ENCODE measurements around the gene ALLC. TPM values are rescaled to one million over a fixed set of nuclear protein-coding genes. Genes with fewer than 3 reads are reported as not detected.

Gene ALLC
- total RNA-seq, 1 experiment from 2014 or later = not detected

DNA sequence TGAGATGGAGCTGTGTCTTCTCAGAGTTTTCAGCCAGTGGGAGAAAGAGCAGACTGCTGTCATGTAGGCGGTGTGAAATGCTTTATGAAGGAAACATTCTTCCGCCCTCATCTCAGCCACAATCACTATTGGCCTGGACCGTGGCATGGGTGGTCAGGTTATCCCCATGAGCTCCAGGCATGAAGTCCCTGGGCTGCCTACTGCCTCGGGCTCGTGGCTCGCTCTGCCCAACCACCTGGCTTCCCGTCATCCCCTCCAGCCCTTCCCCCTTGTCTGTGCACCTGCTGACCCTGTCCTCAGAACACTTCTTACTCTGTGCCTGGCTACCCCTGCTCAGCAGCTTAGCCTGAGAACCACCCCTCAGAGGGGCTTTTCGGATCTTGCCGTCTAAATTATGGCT lies 47.6 kb upstream of the ALLC start:
- no peaks in the 10 kb centered on the region for H3K27me3 ChIP-seq (replicated peaks; ENCODE audit: control insufficient read depth, insufficient read depth, low read length)
- no TSS peak for BruUV-seq (replicated peaks)
- H3K4me1 ChIP-seq = no peaks in the 10 kb centered on the region
- Mint-ChIP-seq H3K9me3 (ENCODE audit: unreplicated experiment) (no peaks in the 10 kb centered on the region), H3K36me3 (ENCODE audit: insufficient read depth, unreplicated experiment) (no peaks in the 10 kb centered on the region), H3K27ac (ENCODE audit: unreplicated experiment) (no peak overlapping the region), H3K27me3 (ENCODE audit: insufficient read depth, unreplicated experiment) (no peaks in the 10 kb centered on the region), H3K4me3 (ENCODE audit: unreplicated experiment) (no peak overlapping the region), H3K4me1 (ENCODE audit: low read depth, unreplicated experiment) (no peaks in the 10 kb centered on the region)
- ChIA-PET CTCF (no interaction called here), POLR2A (interaction anchor here (0.7 kb wide), 1 partner anchor 94 kb away, joined by 3 read pairs; no protein-coding TSS in a partner anchor)
- H3K9me3 ChIP-seq = peaks cover 3% of the 10 kb centered on the region; the same call in 1 of the 2 replicates
- TF ChIP-seq, protein P1, sequence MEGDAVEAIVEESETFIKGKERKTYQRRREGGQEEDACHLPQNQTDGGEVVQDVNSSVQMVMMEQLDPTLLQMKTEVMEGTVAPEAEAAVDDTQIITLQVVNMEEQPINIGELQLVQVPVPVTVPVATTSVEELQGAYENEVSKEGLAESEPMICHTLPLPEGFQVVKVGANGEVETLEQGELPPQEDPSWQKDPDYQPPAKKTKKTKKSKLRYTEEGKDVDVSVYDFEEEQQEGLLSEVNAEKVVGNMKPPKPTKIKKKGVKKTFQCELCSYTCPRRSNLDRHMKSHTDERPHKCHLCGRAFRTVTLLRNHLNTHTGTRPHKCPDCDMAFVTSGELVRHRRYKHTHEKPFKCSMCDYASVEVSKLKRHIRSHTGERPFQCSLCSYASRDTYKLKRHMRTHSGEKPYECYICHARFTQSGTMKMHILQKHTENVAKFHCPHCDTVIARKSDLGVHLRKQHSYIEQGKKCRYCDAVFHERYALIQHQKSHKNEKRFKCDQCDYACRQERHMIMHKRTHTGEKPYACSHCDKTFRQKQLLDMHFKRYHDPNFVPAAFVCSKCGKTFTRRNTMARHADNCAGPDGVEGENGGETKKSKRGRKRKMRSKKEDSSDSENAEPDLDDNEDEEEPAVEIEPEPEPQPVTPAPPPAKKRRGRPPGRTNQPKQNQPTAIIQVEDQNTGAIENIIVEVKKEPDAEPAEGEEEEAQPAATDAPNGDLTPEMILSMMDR (IDR thresholded peaks at IDR 0.05; ENCODE audit: insufficient read depth in 1 of 2, low read depth in 1 of 2, low read length in 1 of 2, severe bottlenecking in 1 of 2, unreplicated experiment in 1 of 2) = no peak
- H3K4me3 ChIP-seq (ENCODE audit: low read depth, low read length) = no peak overlapping the region
- intact Hi-C loops (cut with micrococcal nuclease; ENCODE audit: unreplicated experiment) = no loop called here
- H3K36me3 ChIP-seq (ENCODE audit: control insufficient read depth, insufficient read depth, low read length) = no peaks in the 10 kb centered on the region; the same call in 1 of the 2 replicates
- no peak for DNase-seq

DNA sequence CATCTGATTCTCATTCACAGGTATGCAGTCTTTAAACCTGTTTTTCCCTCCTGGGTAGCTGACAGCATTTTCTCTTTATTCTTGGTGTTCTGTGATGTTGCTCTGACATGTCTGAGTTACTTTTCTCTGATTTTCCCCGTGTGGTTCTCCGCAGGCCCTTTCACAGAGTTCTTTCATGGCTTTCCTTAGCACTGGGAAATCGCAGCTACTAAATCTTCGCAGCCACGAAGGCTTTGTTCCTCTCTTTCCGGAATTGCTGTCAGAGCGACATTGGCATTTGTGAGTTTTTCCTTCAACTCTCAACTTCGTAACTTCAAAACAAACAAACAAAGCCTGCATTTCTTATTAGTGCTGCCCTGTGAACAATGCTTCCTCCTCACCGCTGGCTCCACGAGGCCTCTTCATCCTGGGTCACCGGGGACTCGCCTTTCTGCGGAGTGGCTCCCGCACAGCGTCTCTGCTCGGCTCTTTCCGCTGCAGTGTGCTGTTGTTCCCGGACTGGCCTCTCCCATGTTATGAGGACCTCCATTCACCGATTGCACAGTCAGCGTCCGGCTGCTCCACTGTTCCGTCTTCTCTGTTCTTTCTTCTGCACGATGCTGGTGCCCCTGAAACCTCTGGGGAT lies 47.0 kb upstream of the ALLC start:
- Histone ChIP-seq H3K4me1 (no peaks in the 10 kb centered on the region), H3K36me3 (ENCODE audit: control insufficient read depth, insufficient read depth, low read length) (no peaks in the 10 kb centered on the region; the same call in 1 of the 2 replicates), H3K4me3 (ENCODE audit: low read depth, low read length) (no peak overlapping the region), H3K9me3 (peaks cover 3% of the 10 kb centered on the region; the same call in 1 of the 2 replicates), H3K27me3 (replicated peaks; ENCODE audit: control insufficient read depth, insufficient read depth, low read length) (no peaks in the 10 kb centered on the region)
- Mint-ChIP-seq H3K4me3 (ENCODE audit: unreplicated experiment) (no peak overlapping the region), H3K27ac (ENCODE audit: unreplicated experiment) (no peak overlapping the region), H3K9me3 (ENCODE audit: unreplicated experiment) (no peaks in the 10 kb centered on the region), H3K27me3 (ENCODE audit: insufficient read depth, unreplicated experiment) (no peaks in the 10 kb centered on the region), H3K36me3 (ENCODE audit: insufficient read depth, unreplicated experiment) (no peaks in the 10 kb centered on the region), H3K4me1 (ENCODE audit: low read depth, unreplicated experiment) (no peaks in the 10 kb centered on the region)
- TF ChIP-seq, protein P1 (IDR thresholded peaks at IDR 0.05; ENCODE audit: insufficient read depth in 1 of 2, low read depth in 1 of 2, low read length in 1 of 2, severe bottlenecking in 1 of 2, unreplicated experiment in 1 of 2) = no peak
- CTCF ChIA-PET = no interaction called here
- no TSS peak for BruUV-seq (replicated peaks)
- DNase-seq = no peak
- POLR2A ChIA-PET = no interaction called here
- intact Hi-C loops (cut with micrococcal nuclease; ENCODE audit: unreplicated experiment) = no loop called here

DNA sequence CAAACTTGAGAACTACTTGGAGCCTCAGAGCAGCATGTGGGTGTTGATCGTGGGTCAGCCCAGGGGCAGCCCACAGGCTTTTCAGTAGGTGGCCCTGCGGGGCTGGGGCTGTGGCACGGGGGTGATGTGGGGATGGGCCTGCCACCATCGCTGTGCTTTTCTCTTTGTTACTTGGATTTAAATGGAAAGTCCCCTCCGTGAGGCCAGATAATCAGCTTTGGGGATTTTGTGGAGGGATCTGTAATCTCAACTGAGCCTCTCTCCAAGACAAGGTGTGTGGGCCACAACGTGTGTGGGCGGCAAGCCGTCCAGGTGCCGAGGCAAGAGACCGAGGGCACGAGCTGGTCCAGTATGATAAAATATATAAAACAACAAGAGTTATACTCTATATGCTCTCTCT lies 46.4 kb upstream of the ALLC start:
- CTCF ChIA-PET = no interaction called here
- intact Hi-C loops (cut with micrococcal nuclease; ENCODE audit: unreplicated experiment) = no loop called here
- BruUV-seq (replicated peaks) = no TSS peak
- Histone ChIP-seq H3K9me3 (peaks cover 3% of the 10 kb centered on the region; the same call in 1 of the 2 replicates), H3K27me3 (replicated peaks; ENCODE audit: control insufficient read depth, insufficient read depth, low read length) (no peaks in the 10 kb centered on the region), H3K36me3 (ENCODE audit: control insufficient read depth, insufficient read depth, low read length) (no peaks in the 10 kb centered on the region; the same call in 1 of the 2 replicates), H3K4me1 (no peaks in the 10 kb centered on the region), H3K4me3 (ENCODE audit: low read depth, low read length) (no peak overlapping the region)
- no peak overlapping the region for H3K27ac Mint-ChIP-seq (ENCODE audit: unreplicated experiment)
- H3K36me3 Mint-ChIP-seq (ENCODE audit: insufficient read depth, unreplicated experiment) = no peaks in the 10 kb centered on the region
- POLR2A ChIA-PET = no interaction called here
- H3K27me3 Mint-ChIP-seq (ENCODE audit: insufficient read depth, unreplicated experiment) = no peaks in the 10 kb centered on the region
- no peak for DNase-seq
- no peaks in the 10 kb centered on the region for H3K4me1 Mint-ChIP-seq (ENCODE audit: low read depth, unreplicated experiment)
- no peak overlapping the region for H3K4me3 Mint-ChIP-seq (ENCODE audit: unreplicated experiment)
- TF ChIP-seq, protein P1 (IDR thresholded peaks at IDR 0.05; ENCODE audit: insufficient read depth in 1 of 2, low read depth in 1 of 2, low read length in 1 of 2, severe bottlenecking in 1 of 2, unreplicated experiment in 1 of 2) = no peak
- no peaks in the 10 kb centered on the region for H3K9me3 Mint-ChIP-seq (ENCODE audit: unreplicated experiment)

All from Caco-2 (cell line).